ENCODE data around the gene KIAA0513.

GRCh38 chr16:85134789-85135142 is 107.2 kb downstream of the KIAA0513 start:
- TF ChIP-seq, protein P1, sequence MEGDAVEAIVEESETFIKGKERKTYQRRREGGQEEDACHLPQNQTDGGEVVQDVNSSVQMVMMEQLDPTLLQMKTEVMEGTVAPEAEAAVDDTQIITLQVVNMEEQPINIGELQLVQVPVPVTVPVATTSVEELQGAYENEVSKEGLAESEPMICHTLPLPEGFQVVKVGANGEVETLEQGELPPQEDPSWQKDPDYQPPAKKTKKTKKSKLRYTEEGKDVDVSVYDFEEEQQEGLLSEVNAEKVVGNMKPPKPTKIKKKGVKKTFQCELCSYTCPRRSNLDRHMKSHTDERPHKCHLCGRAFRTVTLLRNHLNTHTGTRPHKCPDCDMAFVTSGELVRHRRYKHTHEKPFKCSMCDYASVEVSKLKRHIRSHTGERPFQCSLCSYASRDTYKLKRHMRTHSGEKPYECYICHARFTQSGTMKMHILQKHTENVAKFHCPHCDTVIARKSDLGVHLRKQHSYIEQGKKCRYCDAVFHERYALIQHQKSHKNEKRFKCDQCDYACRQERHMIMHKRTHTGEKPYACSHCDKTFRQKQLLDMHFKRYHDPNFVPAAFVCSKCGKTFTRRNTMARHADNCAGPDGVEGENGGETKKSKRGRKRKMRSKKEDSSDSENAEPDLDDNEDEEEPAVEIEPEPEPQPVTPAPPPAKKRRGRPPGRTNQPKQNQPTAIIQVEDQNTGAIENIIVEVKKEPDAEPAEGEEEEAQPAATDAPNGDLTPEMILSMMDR (IDR thresholded peaks at IDR 0.05) = no peak
- TF ChIP-seq POLR2AphosphoS5 (IDR thresholded peaks at IDR 0.05) (no peak), POLR2A (IDR thresholded peaks at IDR 0.05) (no peak)
